HG03378 (cell line): ENCODE results near the gene RBP2.

Source experiments
- ATAC-seq: cut with Tn5 transposase; IDR thresholded peaks from one replicate; pipeline ENCODE4 v1.9.1; 2021; ENCODE audit warnings: mild to moderate bottlenecking, moderate library complexity; ENCODE audit not compliant: unreplicated experiment

RBP2 gene

DNA sequence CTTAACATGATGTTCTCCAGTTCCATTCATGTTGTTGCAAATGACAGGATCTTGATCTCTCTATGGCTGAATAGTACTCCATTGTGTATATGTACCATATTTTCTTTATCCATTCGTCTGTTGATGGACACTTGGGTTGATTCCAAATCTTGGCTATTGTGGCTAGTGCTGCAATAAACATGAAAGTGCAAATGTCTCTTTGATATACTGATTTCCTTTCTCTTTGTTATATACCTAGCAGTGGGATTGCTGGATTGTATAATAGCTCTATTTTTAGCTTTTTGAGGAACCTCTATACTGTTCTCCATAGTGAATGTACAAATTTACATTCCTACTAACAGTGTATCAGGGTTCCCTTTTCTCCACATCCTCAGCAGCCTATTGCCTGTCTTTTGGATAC is 5.9 kb upstream of the RBP2 start:
- no peak for ATAC-seq

DNA sequence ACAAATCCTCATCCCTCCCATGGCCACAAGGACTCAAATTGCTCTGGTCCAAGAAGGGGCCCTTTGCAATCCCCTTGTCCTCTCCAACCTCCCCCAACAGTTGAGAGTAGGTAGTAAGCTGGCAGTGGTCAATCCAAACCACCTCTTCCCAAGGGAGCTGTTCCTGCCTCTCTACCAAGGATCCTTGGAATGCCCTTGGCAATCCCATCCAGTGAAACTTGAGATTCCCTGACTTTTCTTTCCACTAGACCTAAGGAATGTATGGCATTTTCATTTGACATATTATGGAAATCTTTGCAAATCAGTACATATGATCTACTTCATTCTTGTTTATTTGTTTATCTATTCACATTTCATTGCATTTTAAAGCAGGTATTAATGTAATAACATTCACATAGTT is 4.8 kb upstream of the RBP2 start:
- ATAC-seq, result no peak

DNA sequence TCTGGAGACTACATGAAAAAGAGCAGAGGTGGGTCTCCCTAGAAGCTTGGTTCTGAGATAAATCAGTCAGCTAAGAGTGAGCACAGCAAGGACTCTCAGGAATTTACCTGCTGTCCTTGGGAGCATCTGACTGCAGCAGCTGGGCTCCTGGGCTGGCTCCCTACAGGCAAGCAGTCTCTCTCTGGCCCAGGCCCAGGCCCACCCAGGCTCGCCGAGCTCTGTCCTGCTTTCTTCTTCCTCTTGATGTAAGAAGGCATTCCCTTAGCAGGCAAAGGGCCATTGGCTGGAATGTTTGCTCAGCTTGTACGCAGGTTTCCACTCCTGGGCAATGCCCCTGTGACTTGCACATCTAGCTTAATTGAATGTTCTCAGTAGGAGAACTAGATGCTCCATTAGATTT is 4.3 kb upstream of the RBP2 start:
- ATAC-seq, result no peak

DNA sequence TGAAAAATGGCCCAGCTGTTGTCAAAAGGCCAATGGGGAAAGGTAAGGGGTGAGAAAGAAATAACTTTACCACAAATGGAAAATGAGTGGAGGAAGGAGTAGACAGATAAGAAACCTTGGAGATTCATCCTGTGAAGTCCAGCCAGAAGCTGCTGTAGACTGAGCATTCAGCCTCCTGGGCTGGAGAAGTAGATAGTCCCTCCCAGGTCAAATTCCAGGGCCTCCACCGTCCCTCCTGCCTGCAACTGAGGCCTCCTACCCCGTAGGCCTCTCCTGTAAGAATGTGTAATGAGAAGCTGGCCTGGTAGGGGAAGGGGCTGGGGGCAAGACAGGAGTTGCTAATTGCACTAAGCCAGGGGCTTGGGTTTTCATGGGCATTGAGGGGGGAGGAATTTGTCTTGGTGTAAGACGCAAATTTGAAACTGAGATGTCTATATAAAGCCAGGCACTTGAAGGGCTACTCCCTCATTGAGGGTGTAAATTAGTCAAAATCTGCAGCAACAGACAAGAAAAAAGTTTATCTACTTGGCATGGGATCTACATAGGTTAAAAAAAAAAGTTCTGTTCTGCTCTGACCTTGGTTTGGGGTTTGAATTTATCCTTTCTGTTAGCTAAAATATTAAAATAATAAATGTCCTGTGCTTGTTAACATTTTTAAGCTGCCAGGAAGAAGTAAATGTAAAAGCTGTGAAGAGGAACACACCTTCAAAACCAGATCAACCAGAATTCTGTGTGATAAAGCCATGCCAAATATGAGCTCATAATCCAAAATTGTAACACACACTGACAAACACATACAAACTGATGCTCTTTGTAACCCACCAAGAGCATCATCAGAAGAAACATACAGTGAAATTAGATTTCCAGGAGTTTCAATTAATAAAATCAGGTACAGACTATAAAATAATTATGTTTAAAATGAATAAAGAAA is 1.7 kb upstream of the RBP2 start:
- no peak for ATAC-seq

DNA sequence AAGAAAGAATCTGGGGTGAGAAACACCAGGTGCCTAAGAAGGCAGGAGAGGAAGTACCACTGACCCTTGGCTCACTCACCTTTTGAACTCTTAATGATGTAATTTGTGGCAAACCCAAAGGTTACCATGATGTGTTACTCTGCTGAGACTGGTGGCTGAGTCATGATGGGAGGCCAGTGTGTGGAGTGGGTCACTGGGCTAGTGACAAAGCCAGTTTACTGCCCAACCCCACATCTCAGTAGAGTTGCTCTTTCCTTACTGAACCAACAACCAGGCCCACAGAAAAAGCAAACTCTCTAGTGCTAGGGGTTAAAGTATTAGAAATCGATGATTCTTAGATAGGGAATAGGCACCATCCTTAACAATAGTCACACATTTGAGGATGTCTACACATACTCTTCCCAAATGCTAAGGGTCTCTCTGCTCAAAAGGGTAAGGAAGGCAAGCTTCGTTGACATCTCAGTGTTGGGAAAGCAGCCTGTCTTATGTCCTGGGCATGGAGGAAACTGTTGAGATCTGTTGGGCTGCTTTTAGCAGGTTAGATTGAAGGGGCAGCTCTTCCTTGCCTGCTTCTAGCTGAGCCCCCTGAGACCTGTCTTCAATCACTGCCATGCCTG is 3.1 kb downstream of the RBP2 start:
- ATAC-seq, result no peak

DNA sequence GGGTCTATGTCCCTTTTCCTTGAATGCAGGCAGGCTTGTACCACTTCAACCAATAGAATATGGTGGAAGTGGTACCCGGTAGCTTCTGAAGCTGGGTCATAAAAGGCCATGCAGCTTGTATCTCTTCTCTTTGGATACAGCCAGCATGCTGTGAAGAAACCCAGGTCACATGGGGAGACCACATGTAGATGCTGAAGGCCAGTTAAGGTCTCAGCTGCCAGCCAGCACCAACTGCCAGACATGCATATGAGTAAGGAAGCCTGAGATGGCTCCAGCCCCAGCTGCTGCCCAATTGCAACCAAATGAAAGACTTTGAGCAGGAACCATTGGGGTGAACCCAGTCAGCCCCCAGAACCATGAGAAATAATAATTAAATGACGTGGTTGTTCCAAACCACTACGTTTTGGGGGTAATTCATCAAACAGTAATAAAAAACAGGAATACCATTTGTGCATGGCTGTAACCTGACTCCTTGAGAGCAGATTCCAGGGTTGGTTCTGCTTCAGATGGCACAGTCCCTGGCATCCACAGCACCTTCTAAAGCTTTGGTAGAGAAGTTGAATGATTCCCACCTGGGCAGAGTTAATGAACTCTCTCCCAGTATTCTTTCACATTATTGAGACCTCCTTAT is 3.8 kb downstream of the RBP2 start:
- no peak for ATAC-seq

DNA sequence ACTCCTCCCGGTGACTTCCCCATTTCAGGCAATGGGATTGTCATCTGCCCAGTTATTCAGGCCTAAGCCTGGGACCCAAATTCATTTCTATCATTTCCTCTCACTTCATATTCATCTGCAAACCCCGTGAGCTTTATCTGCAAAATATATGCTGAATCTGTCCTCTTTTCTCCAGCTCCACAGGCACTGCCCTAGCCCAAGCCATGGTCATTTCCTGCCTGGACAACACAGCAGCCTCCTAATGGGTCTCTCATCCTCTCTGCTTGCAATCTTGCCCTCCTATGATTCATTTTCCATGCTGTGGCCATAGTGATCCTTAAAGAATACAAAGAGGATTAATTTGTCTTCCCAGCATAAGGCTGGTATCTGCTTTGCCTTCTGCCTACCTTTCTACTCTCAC is 6.1 kb downstream of the RBP2 start:
- no peak for ATAC-seq

DNA sequence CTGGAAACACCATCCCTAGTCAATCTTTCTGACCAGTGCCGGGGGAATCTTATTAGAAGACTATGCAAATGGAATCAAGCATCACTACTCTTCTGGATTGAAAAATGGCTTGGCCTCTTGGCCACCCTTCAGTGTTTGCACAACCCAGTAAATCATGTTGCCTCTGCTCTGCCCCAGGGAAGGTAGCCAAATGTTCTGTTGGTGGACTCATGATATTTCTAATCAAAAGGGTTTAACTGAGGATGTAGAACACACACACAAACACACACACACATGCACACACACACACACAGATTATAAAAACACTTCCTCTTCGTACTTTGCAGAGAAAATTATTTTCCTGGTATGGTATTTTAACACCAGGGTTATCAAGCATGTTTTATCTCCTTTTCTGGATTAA is 7.9 kb downstream of the RBP2 start:
- no peak for ATAC-seq

DNA sequence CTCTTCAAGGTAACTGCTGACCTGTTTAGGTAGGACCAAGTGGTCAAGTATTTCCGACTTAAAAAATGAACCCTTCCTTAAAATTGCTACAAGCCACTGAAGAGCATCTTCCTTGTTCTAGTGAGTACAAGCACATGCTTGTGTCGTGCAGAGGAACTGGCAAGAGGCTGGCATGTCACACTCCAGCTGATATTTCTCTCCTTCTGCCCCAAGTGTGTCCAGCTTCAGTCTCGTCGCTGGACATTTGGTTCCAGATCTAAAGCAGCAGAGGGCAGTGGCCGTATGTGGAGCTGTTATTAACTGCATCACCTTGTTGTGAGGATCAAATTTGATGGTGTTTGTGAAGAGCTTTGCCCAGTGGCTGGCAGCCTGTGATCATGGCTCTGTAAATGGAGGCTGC is 10.0 kb downstream of the RBP2 start:
- ATAC-seq, result no peak

DNA sequence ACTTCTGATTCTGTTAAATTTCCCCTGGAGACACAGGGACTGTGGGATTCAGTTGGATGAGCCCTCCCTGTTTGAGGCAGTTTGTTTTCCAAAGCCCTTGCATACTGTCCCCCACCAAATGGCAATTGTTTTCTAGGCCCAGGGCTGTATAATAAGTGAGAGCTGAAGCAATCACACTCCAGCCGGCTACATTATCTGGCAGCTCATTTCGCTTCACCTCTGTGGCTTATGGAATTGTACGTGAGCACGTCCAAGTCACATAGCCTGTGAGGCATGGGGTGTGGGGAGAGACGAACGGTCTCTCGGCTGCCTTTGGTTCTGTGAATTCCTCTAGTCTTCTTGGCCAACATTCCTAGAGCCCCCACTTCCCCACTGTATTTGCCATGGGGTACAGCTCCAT is 10.7 kb downstream of the RBP2 start:
- ATAC-seq, result no peak

DNA sequence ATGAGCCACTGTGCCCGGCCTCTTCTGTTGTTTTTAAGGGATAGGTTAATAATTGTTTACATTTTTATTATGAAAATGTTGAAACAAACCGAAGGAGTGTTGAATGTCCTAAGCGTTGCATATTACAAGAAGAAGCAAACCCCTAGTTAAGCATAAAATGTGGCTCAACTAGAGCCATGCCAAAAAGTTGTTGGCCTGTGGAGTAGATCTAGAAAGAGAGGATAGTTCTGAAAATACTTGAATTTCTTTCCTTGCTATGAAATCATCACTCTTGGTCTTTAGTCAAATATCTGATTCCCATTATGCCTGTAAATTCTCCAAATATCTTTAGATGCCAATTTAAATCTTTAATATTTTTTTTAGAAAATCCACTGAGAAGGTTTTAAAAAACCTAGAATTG is 12.8 kb downstream of the RBP2 start:
- ATAC-seq, result no peak

DNA sequence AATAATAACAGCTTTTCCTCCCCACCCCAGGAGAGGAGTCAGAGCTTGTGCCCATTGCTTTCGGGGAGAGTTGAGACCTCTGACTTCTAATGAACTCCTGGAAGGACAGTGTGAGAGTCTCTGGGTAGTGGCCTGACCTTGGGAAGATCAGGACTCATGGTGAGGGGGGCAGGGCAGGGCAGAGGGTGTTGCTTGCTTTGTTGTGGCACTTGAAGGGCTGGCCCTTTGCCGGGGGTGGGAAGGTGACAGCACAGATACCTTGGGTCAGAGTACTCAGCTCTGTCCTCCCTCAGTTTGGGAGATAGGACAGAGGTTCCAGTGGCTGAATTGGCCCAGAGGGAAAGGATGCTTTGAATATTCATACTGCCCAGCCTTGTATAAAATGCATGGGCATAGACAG is 15.8 kb downstream of the RBP2 start:
- ATAC-seq, result no peak

DNA sequence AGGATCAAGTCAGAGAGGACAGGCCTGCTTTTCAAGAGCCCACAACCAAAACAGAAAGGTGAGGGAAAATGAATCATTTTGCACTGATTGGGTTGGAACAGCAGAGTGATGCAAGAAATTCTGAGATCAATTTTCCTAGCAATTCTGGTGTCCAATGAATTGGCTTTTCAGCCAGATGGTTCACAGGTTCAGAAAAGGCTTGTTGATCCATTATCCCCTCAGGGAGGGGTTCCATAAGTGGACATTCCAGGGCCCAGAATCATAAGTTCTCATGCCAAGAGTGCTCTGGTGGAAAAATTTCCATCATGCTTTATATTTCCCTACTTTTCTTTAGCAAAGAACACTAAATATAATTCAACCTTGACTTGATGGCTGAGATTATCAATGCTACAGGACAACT is 16.2 kb downstream of the RBP2 start:
- no peak for ATAC-seq

DNA sequence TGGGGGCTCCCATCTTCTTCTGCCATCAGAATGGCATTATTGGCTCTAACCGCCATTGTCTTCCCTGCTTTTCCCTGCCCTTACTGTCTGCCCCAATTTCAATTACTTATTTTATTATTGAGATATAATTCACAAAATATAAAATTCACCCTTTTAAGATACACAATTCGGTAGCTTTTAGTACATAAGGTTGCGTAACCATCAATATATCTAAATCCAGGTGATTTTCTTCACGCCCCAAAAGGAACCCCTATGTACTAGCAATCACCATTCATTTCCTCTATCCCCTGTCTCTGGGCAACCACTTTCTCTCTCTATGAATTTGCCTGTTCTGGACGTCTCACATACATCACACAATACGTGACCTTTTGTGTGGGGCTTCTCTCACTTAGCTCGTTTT is 18.0 kb downstream of the RBP2 start:
- ATAC-seq, result no peak

DNA sequence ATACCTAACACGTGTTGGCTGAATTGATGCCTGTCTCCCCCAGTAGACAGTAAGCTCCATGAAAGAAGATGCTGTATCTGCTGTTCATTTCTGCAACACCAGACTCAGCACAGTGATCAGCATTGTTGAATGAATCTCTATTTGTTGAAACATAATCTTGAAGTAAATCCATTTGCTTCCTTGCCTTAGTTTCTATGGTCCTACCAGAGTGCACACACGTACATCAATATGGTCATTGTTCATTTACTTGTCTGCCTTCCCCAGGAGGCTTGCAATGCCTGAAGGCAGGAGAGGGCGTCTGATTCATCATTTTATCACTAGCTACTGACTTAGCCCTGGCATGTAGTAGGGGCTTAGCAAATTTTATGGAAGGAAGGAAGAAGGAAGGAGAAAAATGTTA is 19.2 kb downstream of the RBP2 start:
- no peak for ATAC-seq

DNA sequence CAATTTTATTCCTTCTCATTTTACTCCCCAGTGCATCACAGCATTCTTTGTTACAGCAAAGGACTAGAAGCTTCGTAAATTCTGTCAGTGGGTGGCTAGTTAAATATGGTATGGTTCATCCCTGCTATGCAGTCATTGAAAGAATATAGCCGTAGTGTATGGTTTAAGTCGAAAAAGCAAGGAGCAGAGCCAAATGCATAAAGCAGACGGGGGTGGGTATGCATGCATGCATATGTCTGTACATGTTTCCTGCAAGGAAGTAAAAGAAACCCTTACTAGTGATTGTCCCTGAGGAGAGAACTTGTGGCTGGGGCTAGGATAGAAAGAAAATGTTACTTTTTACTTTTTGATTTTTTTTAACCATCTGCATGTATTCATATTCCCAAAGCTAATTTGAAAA is 19.9 kb downstream of the RBP2 start:
- ATAC-seq, result no peak

DNA sequence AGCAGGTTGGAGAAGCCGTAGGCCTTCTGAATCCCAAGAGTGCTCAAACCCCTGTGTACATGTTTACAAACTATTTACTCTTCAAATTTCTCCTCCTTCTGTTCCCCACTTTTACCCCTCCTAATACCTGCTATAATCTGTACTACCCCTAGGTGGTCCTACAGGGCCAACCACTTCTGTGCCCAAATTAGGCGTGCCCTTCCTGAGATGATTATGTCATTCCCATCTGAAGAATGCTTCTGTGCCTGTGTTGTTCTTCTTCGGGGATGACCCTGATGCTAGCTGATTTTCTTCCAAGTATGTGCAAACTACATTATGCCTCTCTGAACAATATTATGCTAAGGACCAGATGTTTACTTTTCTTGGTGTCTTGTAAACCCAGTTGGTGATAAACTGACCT is 20.5 kb downstream of the RBP2 start:
- ATAC-seq, result no peak

DNA sequence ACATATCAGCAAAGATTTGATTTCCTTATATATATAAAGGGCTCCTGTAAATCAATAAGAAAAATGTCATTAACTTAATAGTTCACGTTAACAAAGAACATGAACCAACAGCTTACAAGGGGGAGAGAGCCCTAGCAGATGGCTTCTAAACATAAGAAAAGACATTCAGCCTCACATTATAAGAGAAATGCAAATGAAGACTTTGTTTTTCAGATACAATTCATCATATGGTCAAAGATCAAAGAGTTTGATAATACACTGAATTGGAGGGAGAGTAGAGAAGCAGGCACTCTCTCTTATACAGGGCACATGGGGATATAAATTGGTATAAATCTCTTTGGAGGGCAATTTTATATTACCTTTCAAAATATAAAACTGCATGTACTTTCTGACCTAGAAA is 21.1 kb downstream of the RBP2 start:
- no peak for ATAC-seq

DNA sequence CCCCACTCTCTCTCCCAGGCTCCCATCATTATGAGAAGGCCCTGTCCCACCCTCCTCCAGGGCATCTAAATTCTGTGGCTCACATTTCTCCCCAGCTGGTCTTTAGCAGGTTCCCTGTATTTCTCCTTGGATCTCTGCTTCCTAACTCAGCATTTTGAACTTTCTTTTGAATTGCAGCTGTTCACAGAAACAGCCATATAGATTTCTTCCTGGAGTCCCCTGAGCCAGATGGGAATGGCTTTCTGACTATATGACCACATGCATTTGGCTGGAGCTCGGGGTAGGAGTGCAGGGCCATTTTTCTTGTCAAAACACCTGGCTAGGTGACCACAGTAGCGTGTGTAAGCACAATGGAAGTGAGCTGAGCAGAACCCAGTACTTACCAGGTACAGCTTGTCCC is 22.0 kb downstream of the RBP2 start:
- ATAC-seq, result no peak

DNA sequence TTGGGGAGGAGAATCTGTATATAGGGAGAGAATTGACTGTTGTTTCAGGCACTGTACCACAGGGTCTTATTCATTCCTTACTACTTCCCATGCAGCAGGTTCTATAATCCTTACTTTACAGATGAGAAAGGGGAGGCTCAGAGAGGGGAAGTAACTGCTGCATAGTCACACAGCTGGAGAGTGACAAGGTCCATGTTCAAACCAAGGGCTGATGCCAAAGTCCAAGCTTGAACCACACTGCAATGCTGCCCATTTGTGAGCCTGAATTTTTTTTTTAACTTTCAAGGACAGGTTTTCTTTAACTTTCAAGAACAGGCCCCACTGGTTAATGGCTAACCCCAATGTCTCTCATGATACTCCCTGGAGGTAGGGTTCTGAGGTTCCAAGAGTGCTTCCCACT is 26.2 kb downstream of the RBP2 start:
- ATAC-seq, result no peak

DNA sequence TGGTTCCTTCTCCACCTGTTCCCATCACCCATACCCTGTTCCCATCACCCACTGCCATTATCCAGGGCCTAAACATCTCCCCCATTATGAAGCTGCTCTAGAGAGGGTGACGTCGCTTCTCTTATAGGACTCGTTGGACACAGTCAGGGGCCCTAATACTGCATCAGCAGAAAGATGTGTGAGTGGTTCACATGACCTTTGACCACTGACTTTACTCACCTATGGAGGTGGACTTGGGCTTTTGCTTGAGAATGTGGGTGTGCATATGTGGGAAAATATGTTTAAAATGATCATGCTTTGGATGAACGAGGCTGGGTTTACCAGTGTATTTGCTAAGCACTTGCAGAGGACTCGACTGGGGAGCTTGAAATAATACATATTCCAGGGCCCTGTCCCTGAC is 26.8 kb downstream of the RBP2 start:
- no peak for ATAC-seq

DNA sequence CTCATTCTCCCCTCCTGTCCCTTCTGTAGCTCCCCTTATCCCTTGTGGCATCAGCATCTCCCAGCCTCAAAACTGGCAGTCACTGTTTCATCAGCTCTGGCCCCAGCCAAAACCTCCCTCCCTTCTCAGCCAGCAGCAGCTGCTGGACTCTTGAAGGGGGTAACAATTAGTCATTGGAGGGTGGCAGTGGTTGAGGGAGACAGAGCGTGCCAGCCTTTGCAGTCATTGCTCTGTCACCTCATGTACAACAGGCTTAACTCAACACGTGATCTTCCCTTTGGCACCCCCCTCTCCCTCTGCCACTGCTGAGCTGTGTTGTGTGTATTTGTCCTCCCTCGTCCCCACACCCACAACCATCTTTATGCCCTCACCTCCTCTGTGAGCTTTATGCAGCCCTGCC is 28.2 kb downstream of the RBP2 start:
- no peak for ATAC-seq
